GM21786 (cell line): ENCODE measurements around the gene MAPRE3.
"Not testable (repeated sequence)": the region's sequence is repeated elsewhere in the genome, so short reads cannot be mapped to it uniquely, and the experiment has no call there.

ENCODE experiments used
- ATAC-seq: cut with Tn5 transposase; IDR thresholded peaks from one replicate; pipeline ENCODE4 v1.9.1; 2021; ENCODE audit not compliant: unreplicated experiment

MAPRE3 gene

GRCh38 chr2:27067385-27067784 lies 96.9 kb downstream of the MAPRE3 start:
- no peak for ATAC-seq

GRCh38 chr2:27069436-27069835 lies 99.0 kb downstream of the MAPRE3 start:
- no peak for ATAC-seq

GRCh38 chr2:27069961-27070618 lies 99.7 kb downstream of the MAPRE3 start:
- ATAC-seq, result no peak

DNA sequence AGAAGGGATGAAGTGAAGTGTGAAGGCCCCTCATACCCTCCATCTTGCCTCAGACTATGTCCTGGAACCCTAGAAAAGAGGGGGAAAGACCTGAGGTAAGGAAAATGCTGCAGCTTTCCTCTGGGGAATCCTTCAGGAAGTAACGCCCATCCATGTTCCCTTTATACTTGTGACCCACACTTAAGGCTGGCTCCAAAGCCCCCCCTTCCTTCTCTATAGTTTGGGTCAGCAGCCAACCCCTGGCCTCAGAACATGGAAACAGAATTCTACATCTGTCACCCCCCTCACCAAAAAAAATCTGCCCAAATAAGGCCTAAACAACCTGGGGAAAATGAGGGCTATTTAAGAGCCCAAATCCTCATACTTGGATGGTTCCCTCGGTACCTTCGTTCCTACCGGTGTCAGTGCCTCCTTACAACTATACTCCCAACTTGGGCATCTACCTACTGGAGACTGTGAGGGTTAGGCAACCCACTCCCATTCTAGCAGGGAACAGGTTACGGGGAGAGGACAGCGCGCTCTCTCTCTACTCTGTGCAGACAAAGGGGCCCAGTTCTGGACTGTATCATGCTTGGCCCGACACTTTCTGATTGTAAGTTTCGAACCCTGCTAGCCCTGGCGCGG lies 100.3 kb downstream of the MAPRE3 start:
- no peak for ATAC-seq

GRCh38 chr2:27071277-27071989 lies 101.0 kb downstream of the MAPRE3 start, which contains the start of gene OST4:
Gene OST4 (minus strand): TSS chr2:27071654.
- peak; percentile 83 for ATAC-seq

DNA sequence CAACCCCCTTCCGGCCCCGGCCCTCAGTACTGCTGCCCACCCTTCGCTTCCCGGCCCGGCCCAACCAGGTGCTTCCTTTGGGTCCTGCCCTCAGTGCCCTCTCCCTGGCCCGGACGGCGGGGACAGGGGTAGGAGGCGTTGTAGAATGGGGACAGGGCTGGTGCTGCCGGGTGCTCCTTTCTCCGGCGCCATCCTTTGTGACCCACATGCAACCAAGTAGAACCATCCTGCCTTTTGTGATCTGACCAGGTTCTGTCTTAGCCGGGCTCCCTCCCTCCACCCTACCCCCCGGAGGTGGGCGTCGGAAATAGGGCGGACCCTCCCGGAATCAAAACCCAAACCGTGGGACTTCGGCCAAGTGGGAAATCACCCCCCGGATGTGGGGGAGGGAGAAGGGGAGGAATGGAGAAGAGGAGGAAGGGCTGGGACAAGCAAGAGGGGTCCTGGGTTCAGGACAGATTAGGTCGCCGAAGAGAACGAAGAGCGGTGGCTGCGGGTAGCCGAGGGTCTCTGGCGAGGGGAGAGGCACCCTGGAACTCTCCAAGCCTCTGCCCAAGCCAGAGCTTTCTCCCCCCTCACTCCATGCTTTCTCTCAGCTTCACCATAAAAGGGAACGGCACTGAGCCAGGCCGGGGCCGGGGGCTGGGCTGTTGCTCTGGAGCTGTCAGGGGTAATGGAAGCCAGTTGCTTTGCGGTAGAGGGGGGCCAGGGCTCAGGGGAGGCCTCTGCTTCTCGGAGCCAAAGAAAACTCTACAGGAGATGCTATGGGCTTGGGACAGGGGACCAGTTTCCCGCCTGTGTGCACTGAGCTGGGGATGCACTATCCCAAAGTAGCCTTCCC lies 101.8 kb downstream of the MAPRE3 start:
- ATAC-seq, result peak; percentile 10

GRCh38 chr2:27072920-27073319 lies 102.5 kb downstream of the MAPRE3 start:
- ATAC-seq, result no peak

DNA sequence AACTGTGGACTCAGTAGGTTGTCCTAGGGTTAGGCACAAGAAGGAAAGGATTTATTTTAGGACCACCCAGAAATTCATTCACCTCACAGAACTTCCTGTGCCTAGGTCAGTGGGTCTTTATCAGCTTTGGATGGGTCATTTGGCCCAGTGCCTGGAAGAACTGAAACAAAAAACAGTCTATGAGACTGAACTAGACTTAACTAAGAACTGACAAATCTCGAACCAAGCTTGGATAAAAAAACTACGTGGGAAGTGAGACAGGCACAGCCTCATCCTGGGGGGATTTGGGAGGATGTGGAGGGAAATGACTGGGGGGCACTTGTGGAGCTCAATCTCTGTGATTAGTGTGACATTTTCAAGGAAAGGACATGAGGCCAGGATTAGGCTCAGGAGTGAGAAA lies 103.3 kb downstream of the MAPRE3 start:
- no peak for ATAC-seq

DNA sequence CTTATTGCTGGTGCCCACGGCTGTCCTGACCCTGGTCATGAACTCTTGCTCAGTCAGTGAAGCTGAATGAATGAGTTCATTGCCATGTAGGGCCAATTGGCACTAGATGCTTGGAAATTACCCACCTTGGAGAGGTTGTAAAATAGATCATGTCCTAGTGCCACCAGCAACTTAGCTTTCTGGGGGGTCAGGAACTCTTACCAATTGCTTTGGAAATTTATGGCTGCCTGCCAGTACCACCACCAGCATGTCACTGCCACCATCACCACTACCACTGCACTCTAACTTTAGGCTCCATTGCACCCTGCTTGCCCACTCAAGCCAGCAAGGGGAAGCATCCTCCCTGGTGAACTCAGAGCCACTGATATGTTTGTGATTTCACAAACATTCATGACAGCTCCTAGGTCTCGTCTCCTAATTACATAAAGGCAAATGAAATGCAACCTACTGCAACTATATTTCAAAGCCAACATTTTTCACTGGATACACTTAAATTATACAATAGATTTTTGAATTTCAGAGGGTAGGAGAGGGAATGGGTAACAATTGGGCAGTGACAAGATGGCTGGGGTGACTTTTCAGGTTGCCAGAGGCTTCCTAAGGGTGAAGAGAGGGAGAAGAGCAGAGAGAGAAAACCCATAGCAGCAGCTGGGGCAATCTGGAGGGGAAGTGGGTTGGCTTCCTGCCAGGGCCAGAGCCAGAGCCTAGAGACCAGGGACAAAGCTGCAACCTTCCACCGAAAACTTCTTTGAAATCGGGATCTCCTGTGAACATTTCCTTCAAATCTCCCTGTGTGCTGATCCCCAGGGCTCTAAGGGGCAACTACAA lies 104.5 kb downstream of the MAPRE3 start:
- no peak for ATAC-seq

- ATAC-seq, result not testable (repeated sequence)
Observed at GRCh38 chr2:27075566-27075871, 105.1 kb downstream of the MAPRE3 start.

DNA sequence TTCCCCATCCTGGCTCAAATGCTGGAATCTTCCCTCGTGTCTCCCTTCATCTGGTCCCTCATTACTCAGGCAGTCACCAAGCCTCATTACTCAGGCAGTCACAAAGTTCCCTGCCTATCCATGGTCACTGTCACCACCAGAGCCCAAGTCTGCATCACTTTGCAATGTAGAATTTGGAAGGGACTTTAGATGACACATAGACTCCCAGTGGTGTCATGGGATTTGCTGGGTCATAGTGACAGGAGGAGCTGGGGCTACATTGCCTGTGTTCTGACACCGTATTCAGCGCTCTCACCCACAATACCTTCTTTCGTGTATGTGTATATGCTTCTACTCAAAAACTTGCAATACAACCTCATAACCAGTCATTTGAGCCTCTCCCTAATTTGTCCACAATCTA lies 105.9 kb downstream of the MAPRE3 start:
- no peak for ATAC-seq
